Measurements from ENCODE around the gene DAGLA.
A peak's percentile ranks its signal among the peaks of the same experiment; 100 is the strongest.

Gene DAGLA

DNA sequence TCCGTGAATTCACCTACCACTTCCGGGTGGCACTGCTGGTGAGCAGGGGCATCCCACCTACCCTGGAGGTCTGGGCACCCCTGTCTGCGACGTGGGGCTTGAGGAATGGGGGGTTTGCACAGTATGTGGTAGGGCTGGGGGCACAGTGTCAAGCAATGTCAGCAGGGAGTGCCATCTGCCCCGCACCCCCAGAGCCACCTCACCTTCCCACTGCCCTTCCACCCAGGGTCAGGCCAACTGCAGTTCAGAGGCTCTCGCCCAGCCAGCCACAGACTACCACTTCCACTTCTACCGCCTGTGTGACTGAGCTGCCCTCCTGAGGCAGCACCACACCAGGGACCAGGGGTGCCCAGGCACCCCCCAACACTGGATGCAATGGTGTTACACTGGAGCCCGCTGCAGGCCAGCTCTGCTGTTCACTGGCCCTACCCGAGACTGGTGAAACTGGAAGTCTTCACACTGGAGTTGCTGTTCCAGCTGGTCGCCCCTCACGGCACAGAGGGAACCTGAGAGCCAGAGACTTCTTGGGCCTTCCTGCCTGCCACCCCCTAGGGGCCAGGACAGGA lies 105.7 kb downstream of the DAGLA start:
- no peak for DNase-seq

GRCh38 chr11:61787928-61788491 lies 107.8 kb downstream of the DAGLA start:
- no peak for DNase-seq

DNA sequence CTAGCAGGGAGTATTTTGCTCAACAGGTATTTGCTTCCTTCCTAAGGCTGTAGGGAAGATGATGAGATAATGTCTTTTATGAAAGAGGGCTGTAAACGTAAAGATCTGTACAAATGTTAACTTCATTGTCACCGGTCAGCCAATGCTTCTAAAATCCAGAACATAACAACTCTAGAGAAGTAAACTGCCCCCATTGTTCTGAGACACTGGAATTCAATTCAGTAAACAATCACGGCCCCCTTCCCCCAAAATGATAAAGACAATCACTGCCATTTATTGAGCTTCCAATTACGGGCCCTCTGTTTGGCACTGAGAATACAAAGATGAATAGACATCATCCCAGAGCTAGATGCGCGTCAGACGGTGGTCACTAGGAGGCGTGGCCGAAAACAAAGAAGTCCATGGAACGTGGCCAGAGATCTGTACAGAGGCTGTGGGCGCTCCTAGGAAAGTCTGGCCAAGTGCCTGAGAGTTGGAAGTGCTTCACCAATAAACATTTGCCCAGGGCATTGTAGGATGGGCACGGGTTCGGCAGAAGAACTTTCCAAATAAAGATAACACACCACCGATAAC lies 111.6 kb downstream of the DAGLA start:
- no peak for DNase-seq

DNA sequence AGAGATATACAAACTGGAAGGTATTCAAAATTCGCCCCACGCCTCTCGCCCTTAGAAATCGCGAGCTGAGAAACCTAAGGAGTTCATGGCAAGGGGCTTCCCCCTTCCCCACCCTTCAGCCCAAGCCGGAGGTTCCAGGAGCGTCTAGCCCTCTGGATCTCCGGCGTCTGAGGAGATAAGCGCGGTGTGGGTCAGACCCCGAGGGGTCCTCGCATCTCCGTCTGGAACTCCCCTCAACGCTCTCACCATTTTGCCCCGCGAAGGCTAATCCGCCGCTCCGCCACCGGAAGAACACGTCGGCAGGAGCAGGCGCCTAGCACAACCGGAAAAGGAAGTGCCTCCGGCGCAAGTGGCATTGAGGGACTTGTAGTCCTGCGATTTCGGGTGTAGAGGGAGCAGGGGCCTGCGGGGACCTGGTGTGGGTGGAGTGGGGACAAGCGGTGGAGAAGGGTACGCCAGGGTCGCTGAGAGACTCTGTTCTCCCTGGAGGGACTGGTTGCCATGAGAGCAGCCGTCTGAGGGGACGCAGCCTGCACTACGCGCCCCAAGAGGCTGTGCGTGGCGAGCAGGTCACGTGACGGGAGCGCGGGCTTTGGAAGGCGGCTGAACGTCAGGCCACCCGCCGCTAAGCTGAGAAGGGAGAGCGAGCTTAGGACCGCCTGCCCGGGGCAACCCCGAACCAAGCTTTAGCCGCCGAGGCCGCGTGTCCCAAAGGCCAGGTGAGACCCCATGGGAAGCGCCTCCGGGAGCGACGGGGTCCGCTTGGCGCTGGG lies 112.3 kb downstream of the DAGLA start, which contains the start of the genes FEN1 and TMEM258:
Gene FEN1 (plus strand): TSS at position 602 of the 773 bp plus-strand sequence. CDS start 2,451 bp downstream, outside the sequence.
Gene TMEM258 (minus strand): TSS at position 290 of the 773 bp plus-strand sequence. CDS start 41 bp downstream, at position 249.
- DNase-seq = peak; percentile 83

GRCh38 chr11:61793083-61793828 lies 113.1 kb downstream of the DAGLA start:
- no peak for DNase-seq

- DNase-seq = no peak
These were observed 113.6 kb downstream of the DAGLA start for GRCh38 chr11:61793829-61794204.

GRCh38 chr11:61794579-61794978 lies 114.4 kb downstream of the DAGLA start:
- no peak for DNase-seq

GRCh38 chr11:61795459-61795858 lies 115.3 kb downstream of the DAGLA start:
- DNase-seq = no peak

GRCh38 chr11:61795876-61796526 lies 115.8 kb downstream of the DAGLA start:
- no peak for DNase-seq
